ENCODE results near the gene MITF. TPM values are rescaled to one million over a fixed set of nuclear protein-coding genes. Genes with fewer than 3 reads are reported as not detected.

Gene MITF
- polyA plus RNA-seq, 1 donor, result 2.8 TPM

DNA sequence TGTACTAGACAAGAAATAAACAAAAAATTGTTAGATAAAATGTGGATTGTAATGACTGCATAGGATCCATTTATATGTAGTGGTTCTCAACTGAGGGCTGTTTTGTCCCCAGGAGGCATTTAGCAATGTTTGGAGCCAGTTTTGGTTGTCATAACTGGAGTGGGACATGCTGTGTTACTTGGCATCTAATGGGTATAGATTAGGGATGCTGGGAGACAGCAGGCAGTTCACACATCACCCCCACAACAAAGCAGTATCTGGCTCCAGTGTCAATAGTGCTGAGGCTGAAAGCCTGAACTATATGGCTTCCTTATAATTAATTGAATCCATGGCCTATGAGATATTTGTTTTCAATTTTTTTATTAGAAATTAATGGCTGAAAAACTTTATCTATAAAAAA lies 188.3 kb downstream of the MITF start:
- H3K36me3 ChIP-seq (ENCODE audit: control insufficient read depth, insufficient read depth, low read length), result no peaks in the 10 kb centered on the region
- no peaks in the 10 kb centered on the region for H3K9me3 ChIP-seq (ENCODE audit: control insufficient read depth, low read depth, low read length)
- H3K27me3 ChIP-seq (ENCODE audit: control insufficient read depth, insufficient read depth, low read length), result no peaks in the 10 kb centered on the region
- no peak overlapping the region for H3K27ac ChIP-seq (ENCODE audit: low read length)
- H3K4me3 ChIP-seq (ENCODE audit: low read length), result no peak overlapping the region
- DNase-seq, result no peak
- H3K4me1 ChIP-seq (ENCODE audit: control insufficient read depth, insufficient read depth, low read length), result no peaks in the 10 kb centered on the region

DNA sequence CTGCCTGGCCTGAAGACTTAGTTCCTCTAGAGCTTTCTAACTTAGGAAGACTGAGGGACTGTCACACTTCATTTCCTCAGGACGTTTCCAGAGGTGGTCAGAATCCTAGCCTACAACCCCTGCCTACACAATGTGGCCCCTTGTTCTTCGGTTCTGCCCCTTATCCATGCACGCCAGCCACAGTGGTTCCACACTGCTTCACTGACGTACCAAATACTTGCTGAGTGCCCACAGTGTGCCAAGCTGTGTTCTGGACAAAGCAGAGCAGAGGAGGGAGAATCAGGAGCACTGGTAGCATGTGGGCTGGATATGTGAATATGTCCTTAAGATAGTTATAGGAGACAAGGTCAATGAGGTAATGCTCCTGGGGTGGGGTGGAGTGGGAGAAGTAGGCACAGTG lies 189.8 kb downstream of the MITF start:
- Histone ChIP-seq H3K9me3 (ENCODE audit: control insufficient read depth, low read depth, low read length) (no peaks in the 10 kb centered on the region), H3K4me3 (ENCODE audit: low read length) (no peak overlapping the region), H3K4me1 (ENCODE audit: control insufficient read depth, insufficient read depth, low read length) (no peaks in the 10 kb centered on the region), H3K27ac (ENCODE audit: low read length) (no peak overlapping the region), H3K36me3 (ENCODE audit: control insufficient read depth, insufficient read depth, low read length) (no peaks in the 10 kb centered on the region), H3K27me3 (ENCODE audit: control insufficient read depth, insufficient read depth, low read length) (no peaks in the 10 kb centered on the region)
- no CpG with 5 or more reads among the region's 4 CpGs for whole genome bisulfite sequencing (ENCODE audit: insufficient coverage, low lambda C conversion rate)
- no peak for DNase-seq

DNA sequence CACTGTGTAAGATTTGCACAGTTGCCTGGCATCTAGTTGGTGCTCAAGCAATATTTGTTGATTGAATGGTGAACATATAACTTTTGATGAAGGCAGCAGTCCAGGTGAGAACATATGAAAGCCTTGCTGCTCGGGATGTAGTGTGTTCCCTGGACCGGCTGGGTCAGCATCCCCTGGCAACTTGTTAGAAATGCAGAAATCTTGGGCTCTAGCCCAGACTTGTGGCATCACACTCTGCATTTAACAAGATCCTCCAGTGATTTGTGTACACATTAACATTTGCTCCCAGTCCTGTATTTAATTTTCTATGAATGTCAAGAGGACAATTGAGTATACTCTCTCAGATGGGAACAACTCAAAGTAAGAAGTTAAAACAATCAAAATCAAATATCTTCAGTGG lies 191.3 kb downstream of the MITF start:
- Histone ChIP-seq H3K4me1 (ENCODE audit: control insufficient read depth, insufficient read depth, low read length) (no peaks in the 10 kb centered on the region), H3K9me3 (ENCODE audit: control insufficient read depth, low read depth, low read length) (no peaks in the 10 kb centered on the region), H3K27ac (ENCODE audit: low read length) (no peak overlapping the region), H3K36me3 (ENCODE audit: control insufficient read depth, insufficient read depth, low read length) (no peaks in the 10 kb centered on the region), H3K4me3 (ENCODE audit: low read length) (no peak overlapping the region), H3K27me3 (ENCODE audit: control insufficient read depth, insufficient read depth, low read length) (no peaks in the 10 kb centered on the region)
- no peak for DNase-seq
- 60% methylated on average over 1 of the region's 2 CpGs for WGBS (ENCODE audit: insufficient coverage, low lambda C conversion rate)

DNA sequence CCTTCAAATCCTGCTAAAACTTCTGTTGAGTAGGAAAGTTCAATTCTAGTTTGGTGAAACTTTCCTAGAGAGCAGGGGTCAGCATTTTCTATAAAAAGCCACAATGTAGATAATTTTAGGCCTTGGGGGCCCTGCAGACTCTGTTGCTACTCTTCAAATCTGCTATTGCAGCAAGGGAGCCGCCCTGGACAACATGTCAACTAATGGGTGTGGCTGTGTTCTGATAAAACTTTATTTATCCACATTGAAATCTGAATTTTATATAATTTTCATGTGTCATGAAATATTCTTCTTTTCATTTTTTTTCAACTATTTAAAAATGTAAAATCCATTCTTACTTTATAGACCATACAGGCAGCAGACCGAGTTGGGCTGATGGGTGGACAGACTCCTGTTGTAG lies 192.8 kb downstream of the MITF start:
- H3K27me3 ChIP-seq (ENCODE audit: control insufficient read depth, insufficient read depth, low read length), result no peaks in the 10 kb centered on the region
- no peaks in the 10 kb centered on the region for H3K4me1 ChIP-seq (ENCODE audit: control insufficient read depth, insufficient read depth, low read length)
- DNase-seq, result no peak
- 88% methylated on average over 1 of the region's 2 CpGs for WGBS (ENCODE audit: insufficient coverage, low lambda C conversion rate)
- H3K9me3 ChIP-seq (ENCODE audit: control insufficient read depth, low read depth, low read length), result no peaks in the 10 kb centered on the region
- H3K4me3 ChIP-seq (ENCODE audit: low read length), result no peak overlapping the region
- H3K27ac ChIP-seq (ENCODE audit: low read length), result no peak overlapping the region
- H3K36me3 ChIP-seq (ENCODE audit: control insufficient read depth, insufficient read depth, low read length), result no peaks in the 10 kb centered on the region

DNA sequence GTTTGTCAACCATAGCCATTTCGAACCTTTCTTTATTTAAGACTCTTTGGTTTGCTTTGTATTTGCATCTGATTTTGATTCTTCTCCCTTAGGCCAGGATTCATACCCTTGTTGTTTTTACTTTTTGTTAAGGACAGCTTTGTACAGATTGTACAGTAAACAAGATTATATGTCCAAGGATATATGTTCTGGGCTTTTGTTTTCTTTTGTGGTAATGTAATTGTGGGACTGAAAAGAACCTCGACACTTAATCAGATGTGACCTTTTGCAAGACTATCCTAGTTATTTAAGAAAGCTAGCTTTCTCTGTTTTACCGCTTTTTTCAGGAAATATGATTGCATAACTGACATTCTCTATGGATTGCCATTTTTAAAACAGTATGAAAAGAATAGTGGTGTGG lies 193.2 kb downstream of the MITF start:
- Histone ChIP-seq H3K4me3 (ENCODE audit: low read length) (no peak overlapping the region), H3K27me3 (ENCODE audit: control insufficient read depth, insufficient read depth, low read length) (no peaks in the 10 kb centered on the region), H3K27ac (ENCODE audit: low read length) (no peak overlapping the region), H3K36me3 (ENCODE audit: control insufficient read depth, insufficient read depth, low read length) (no peaks in the 10 kb centered on the region), H3K4me1 (ENCODE audit: control insufficient read depth, insufficient read depth, low read length) (no peaks in the 10 kb centered on the region), H3K9me3 (ENCODE audit: control insufficient read depth, low read depth, low read length) (no peaks in the 10 kb centered on the region)
- 75% methylated on average over 1 of the region's 3 CpGs for WGBS (ENCODE audit: insufficient coverage, low lambda C conversion rate)
- DNase-seq, result no peak

DNA sequence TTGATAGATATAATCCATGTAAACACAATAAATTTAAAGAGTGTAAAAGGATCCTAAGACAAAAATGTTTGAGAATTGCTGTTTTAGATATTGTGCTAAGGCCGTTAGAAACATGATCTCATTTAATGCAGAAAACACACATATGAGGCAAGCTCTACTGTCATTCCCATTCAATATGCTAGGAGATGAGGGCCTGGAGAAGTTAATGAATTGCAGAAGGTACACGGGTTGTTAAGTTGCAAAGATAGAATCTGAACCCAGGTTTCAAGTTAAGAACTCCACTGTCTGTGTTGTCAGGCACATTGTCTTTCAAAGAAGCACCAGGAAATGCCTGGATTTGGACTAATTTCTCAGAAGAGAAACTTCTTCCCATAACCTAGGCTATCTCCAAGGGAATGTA lies 195.1 kb downstream of the MITF start:
- no peak for DNase-seq
- no peak overlapping the region for H3K27ac ChIP-seq (ENCODE audit: low read length)
- no peaks in the 10 kb centered on the region for H3K9me3 ChIP-seq (ENCODE audit: control insufficient read depth, low read depth, low read length)
- H3K36me3 ChIP-seq (ENCODE audit: control insufficient read depth, insufficient read depth, low read length), result no peaks in the 10 kb centered on the region
- 40% methylated on average over 1 of the region's 2 CpGs for WGBS (ENCODE audit: insufficient coverage, low lambda C conversion rate)
- H3K27me3 ChIP-seq (ENCODE audit: control insufficient read depth, insufficient read depth, low read length), result no peaks in the 10 kb centered on the region
- H3K4me3 ChIP-seq (ENCODE audit: low read length), result no peak overlapping the region
- no peaks in the 10 kb centered on the region for H3K4me1 ChIP-seq (ENCODE audit: control insufficient read depth, insufficient read depth, low read length)

DNA sequence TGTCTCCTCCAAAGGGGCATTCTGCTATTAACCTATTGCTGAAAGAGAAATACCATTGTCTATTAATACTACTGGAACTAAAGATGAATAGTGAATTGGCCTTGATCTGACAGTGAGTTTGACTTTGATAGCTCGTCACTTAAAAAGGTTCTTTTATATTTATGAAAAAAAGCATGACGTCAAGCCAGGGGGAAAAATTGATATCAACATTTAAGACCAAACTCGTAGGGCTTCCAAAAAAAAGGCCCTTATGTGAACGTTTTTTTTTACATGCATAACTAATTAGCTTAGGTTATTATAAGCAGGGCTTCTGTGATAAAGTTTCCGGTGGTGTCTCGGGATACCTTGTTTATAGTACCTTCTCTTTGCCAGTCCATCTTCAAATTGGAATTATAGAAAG lies 197.0 kb downstream of the MITF start:
- Histone ChIP-seq H3K4me1 (ENCODE audit: control insufficient read depth, insufficient read depth, low read length) (no peaks in the 10 kb centered on the region), H3K27ac (ENCODE audit: low read length) (no peak overlapping the region), H3K36me3 (ENCODE audit: control insufficient read depth, insufficient read depth, low read length) (no peaks in the 10 kb centered on the region), H3K9me3 (ENCODE audit: control insufficient read depth, low read depth, low read length) (no peaks in the 10 kb centered on the region), H3K27me3 (ENCODE audit: control insufficient read depth, insufficient read depth, low read length) (no peaks in the 10 kb centered on the region), H3K4me3 (ENCODE audit: low read length) (no peak overlapping the region)
- no peak for DNase-seq
- WGBS (ENCODE audit: insufficient coverage, low lambda C conversion rate), result 100% methylated on average over 2 of the region's 6 CpGs

DNA sequence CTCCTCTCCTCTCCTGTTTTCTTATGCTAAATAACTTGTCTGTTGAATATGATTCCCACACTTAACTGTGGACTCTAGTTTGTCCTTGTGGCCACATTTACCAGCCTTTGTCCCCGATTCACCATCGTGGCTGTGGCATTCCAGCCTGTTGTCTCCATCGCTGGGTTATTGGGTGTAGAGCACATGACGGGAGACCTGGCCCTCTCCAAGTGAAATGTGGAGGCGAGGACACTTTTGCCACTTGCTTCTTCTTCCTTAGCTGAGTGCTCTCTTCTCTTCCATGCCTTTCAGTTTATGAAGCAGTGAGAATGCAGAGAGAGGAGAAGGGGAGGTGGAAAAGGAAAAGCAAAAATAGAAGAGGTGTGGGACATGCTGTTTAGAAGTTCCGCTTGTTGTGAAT lies 198.8 kb downstream of the MITF start:
- H3K4me1 ChIP-seq (ENCODE audit: control insufficient read depth, insufficient read depth, low read length), result no peaks in the 10 kb centered on the region
- WGBS (ENCODE audit: insufficient coverage, low lambda C conversion rate), result 100% methylated on average over 1 of the region's 6 CpGs

DNA sequence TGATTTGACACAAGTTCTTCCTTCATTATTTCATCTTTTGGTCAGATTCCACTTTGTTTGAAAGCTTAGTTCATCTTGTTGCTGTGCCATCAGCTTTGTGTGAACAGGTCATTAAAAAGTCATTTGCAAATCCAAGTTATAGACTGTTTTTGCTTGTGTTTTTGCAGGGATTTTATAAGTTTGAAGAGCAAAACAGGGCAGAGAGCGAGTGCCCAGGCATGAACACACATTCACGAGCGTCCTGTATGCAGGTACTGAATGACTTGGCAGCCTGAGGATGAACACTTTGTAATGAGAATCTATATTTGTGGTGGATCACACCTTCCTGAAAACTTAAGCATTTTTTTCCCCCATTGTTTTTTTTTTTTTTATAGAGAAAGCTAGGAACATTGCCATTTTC lies 199.7 kb downstream of the MITF start:
- Histone ChIP-seq H3K4me3 (ENCODE audit: low read length) (no peak overlapping the region), H3K9me3 (ENCODE audit: control insufficient read depth, low read depth, low read length) (no peaks in the 10 kb centered on the region), H3K27me3 (ENCODE audit: control insufficient read depth, insufficient read depth, low read length) (no peaks in the 10 kb centered on the region), H3K27ac (ENCODE audit: low read length) (no peak overlapping the region), H3K36me3 (ENCODE audit: control insufficient read depth, insufficient read depth, low read length) (no peaks in the 10 kb centered on the region), H3K4me1 (ENCODE audit: control insufficient read depth, insufficient read depth, low read length) (no peaks in the 10 kb centered on the region)
- WGBS (ENCODE audit: insufficient coverage, low lambda C conversion rate), result no CpG with 5 or more reads among the region's 3 CpGs
- no peak for DNase-seq

More for the DNA sequence above, 198.8 kb downstream of the MITF start:
- Histone ChIP-seq H3K9me3 (ENCODE audit: control insufficient read depth, low read depth, low read length) (no peaks in the 10 kb centered on the region), H3K4me3 (ENCODE audit: low read length) (no peak overlapping the region), H3K27ac (ENCODE audit: low read length) (no peak overlapping the region), H3K27me3 (ENCODE audit: control insufficient read depth, insufficient read depth, low read length) (no peaks in the 10 kb centered on the region), H3K36me3 (ENCODE audit: control insufficient read depth, insufficient read depth, low read length) (no peaks in the 10 kb centered on the region)
- no peak for DNase-seq

DNA sequence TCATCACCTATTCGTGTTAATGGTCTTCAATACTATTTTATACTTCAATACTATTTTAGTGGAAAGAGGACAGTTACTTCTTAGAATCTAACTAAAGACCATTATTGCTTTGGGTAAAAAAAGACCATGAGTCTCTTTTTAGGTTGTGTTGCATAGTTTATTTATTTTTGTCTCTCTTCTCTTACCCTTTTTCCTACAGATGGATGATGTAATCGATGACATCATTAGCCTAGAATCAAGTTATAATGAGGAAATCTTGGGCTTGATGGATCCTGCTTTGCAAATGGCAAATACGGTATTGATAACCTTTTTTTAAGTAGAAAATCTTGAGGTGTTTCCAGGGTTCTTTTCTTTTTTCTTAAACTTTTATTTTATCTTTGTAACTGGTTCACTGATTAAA lies 201.8 kb downstream of the MITF start:
- DNase-seq, result no peak
- Histone ChIP-seq H3K9me3 (ENCODE audit: control insufficient read depth, low read depth, low read length) (no peaks in the 10 kb centered on the region), H3K4me3 (ENCODE audit: low read length) (no peak overlapping the region), H3K36me3 (ENCODE audit: control insufficient read depth, insufficient read depth, low read length) (no peaks in the 10 kb centered on the region), H3K27me3 (ENCODE audit: control insufficient read depth, insufficient read depth, low read length) (no peaks in the 10 kb centered on the region), H3K27ac (ENCODE audit: low read length) (no peak overlapping the region), H3K4me1 (ENCODE audit: control insufficient read depth, insufficient read depth, low read length) (no peaks in the 10 kb centered on the region)
- 100% methylated on average over 1 of the region's 3 CpGs for WGBS (ENCODE audit: insufficient coverage, low lambda C conversion rate)

DNA sequence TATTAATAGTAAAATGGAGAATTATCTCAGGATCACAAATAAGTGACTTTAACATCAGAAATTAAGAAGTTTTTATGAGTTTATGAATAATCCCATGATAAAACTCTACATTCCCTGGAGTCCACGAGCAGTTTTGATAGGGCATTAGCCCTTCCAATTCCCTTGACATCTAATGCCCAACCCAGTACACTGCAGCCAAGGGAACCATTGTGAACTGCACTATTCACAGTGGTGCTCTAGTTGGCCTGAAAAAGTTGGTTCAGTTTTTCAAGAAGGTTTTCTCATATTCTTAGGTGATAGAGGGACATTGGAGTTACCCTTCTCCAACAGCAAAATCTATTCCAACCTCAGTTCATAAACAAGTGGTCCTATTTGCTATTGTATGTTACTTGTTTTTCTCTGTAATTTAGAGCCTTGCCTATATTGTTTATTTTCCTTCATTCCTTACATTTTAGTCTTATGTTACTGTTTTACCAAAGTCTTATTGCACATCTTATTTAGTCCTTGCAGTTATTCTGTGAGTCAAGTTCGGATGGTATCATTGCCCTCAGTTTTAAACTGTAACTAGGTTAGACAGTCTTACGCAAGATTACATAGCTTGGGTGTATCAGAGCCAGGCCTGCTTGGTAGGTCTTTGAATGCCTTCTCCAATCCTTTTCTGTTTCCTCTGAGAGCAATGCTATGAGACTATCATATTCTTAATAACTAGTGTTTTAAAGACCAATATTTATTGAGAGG lies 202.3 kb downstream of the MITF start:
- 100% methylated on average over 1 of the region's 3 CpGs for WGBS (ENCODE audit: insufficient coverage, low lambda C conversion rate)
- Histone ChIP-seq H3K4me3 (ENCODE audit: low read length) (no peak overlapping the region), H3K27ac (ENCODE audit: low read length) (no peak overlapping the region), H3K36me3 (ENCODE audit: control insufficient read depth, insufficient read depth, low read length) (no peaks in the 10 kb centered on the region), H3K4me1 (ENCODE audit: control insufficient read depth, insufficient read depth, low read length) (no peaks in the 10 kb centered on the region), H3K9me3 (ENCODE audit: control insufficient read depth, low read depth, low read length) (no peaks in the 10 kb centered on the region), H3K27me3 (ENCODE audit: control insufficient read depth, insufficient read depth, low read length) (no peaks in the 10 kb centered on the region)
- DNase-seq, result no peak
